Colonic mucosa (tissue), 4 donors: ENCODE results near the gene PSMB2. TPM values are rescaled to one million over a fixed set of nuclear protein-coding genes. Genes with fewer than 3 reads are reported as not detected.

ENCODE experiments used
- DNase-seq: peaks from one replicate; pipeline ENCODE4 v3.0.0-alpha.2; 2020
- H3K27ac ChIP-seq: fragments of 200-600 bp; one replicate; pipeline ENCODE4 v1.8.0; 2021
- H3K27me3 ChIP-seq: fragments of 200-600 bp; one replicate; pipeline ENCODE4 v1.8.0; 2021
- H3K36me3 ChIP-seq: fragments of 200-600 bp; one replicate; pipeline ENCODE4 v1.8.0; 2021
- H3K4me1 ChIP-seq: fragments of 200-600 bp; one replicate; pipeline ENCODE4 v1.8.0; 2021; ENCODE audit warnings: mild to moderate bottlenecking
- H3K4me3 ChIP-seq: fragments of 200-600 bp; one replicate; pipeline ENCODE4 v1.8.0; 2021
- H3K9ac ChIP-seq, 2 donors: one replicate each; pipeline ENCODE4 v1.7.0; 2013; ENCODE audit warnings: control low read depth in 2 of 2, low read depth in 2 of 2, low read length in 2 of 2
- H3K9me3 ChIP-seq: fragments of 200-600 bp; one replicate; pipeline ENCODE4 v1.8.0; 2021
- intact Hi-C: fragments of 100-400 bp; cut with DNase I; formaldehyde crosslinking; loops from one replicate; pipeline ENCODE4 v1.14.1; 2022
- total RNA-seq, 2 donors: library from RNA; stranded (reverse); fragmentation: NEBNext Ultra II Directional in 1 of 2; extraction: Animal tissue kit (Norgen Biotek cat#: 25700) in 1 of 2; gene quantifications; one replicate each; pipeline ENCODE4 v1.2.1, GENCODE V29; 2021
- TF ChIP-seq, protein P1 (sequence below): fragments of 200-600 bp; IDR thresholded peaks from one replicate; pipeline ENCODE4 v1.8.0; 2022; ENCODE audit warnings: antibody characterized with exemption, mild to moderate bottlenecking
- donor health status: healthy.
- donor health status: DM: no; HTN: no; CAD: no.
- donor health status: DM: no; HTN: no; CAD: no.

The PSMB2 gene
- total RNA-seq, 2 donors from 2014 or later, result 48.4 to 73.9 TPM

DNA sequence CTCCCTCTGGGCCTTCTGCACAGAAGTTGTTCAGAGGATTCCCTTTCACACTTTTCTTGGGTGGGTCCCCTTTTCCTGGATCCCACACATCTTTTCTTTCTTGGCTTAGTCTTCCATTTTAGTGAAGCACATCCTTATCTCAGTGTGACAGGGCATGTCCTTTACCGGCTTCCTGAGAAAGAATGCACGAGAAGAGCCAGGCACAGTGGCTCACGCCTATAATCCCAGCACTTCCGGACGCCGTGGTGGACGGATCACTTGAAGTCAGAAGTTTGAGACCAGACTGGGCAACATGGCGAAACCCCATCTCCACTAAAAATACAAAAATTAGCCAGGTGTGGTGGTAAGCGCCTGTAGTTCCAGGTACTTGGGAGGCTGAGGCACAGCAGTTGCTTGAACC is 22.1 kb upstream of the PSMB2 start:
- no peak for DNase-seq
- Histone ChIP-seq H3K36me3 (no peaks in the 10 kb centered on the region), H3K27ac (no peak overlapping the region), H3K4me3 (no peak overlapping the region), H3K27me3 (no peaks in the 10 kb centered on the region), H3K9ac (no peak overlapping the region), H3K9me3 (no peaks in the 10 kb centered on the region), H3K4me1 (no peaks in the 10 kb centered on the region)
- TF ChIP-seq, protein P1, sequence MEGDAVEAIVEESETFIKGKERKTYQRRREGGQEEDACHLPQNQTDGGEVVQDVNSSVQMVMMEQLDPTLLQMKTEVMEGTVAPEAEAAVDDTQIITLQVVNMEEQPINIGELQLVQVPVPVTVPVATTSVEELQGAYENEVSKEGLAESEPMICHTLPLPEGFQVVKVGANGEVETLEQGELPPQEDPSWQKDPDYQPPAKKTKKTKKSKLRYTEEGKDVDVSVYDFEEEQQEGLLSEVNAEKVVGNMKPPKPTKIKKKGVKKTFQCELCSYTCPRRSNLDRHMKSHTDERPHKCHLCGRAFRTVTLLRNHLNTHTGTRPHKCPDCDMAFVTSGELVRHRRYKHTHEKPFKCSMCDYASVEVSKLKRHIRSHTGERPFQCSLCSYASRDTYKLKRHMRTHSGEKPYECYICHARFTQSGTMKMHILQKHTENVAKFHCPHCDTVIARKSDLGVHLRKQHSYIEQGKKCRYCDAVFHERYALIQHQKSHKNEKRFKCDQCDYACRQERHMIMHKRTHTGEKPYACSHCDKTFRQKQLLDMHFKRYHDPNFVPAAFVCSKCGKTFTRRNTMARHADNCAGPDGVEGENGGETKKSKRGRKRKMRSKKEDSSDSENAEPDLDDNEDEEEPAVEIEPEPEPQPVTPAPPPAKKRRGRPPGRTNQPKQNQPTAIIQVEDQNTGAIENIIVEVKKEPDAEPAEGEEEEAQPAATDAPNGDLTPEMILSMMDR, result no peak
- intact Hi-C loops, result no loop called here

DNA sequence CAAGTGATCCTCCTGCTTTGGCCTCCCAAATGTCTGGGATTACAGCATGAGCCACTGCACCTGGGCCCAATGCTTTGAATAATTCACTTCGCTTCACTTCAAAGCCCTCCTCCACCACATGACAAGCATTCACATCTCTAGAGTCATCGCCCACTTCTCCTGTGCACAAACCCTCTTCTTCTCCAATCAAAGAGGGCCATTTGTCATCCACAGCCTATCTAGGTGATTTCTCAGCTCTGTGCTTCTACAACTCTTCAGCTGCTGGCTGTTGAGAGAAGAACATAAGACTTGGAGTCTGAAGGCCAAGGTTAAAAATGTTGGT is 20.1 kb upstream of the PSMB2 start:
- TF ChIP-seq, protein P1, result no peak
- H3K4me3 ChIP-seq, result no peak overlapping the region
- no peak for DNase-seq
- no peaks in the 10 kb centered on the region for H3K4me1 ChIP-seq
- H3K9ac ChIP-seq, result no peak overlapping the region
- intact Hi-C loops, result no loop called here
- H3K9me3 ChIP-seq, result no peaks in the 10 kb centered on the region
- H3K36me3 ChIP-seq, result no peaks in the 10 kb centered on the region
- H3K27me3 ChIP-seq, result no peaks in the 10 kb centered on the region
- H3K27ac ChIP-seq, result no peak overlapping the region

DNA sequence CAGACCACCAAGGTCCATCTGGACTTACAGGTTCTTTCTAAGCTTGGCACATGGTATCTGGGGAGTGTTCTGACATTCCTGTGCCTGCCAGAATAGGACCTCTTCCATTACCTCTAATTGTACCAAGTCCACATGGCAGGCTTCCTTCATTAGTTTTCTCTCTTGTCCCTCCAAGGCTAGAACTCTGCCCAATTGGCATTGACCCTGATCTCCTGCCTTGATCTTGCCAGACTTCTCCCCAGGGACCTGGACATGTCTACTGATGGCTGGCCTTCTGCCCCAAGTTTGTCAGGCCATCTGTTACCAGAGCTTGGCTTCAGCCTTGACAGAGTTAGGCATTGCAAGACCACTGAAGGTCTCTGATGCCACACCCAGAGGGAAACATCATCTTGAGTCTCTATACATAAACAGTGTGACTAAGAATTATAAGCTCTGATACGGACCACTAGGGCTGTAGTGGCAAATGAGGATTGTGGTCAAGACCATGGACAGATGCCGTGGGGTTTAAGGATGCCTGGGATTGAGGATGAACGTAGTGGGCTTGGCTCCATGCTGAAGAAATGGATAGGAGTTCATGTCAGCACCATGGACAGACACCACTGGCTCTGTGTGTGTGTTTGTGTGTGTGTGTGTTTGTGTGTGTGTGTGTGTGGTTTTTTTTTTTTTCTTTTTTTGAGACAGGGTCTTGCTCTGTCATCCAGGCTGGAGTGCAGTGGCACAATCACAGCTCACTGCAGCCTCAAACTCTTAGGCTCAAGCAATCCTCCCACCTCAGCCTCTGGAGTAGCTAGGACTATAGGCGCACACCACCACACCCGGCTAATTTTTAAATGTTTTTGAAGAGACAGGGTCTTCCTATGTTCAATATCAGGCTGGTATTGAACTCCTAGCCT is 19.5 kb upstream of the PSMB2 start:
- Histone ChIP-seq H3K4me1 (no peaks in the 10 kb centered on the region), H3K27me3 (no peaks in the 10 kb centered on the region), H3K4me3 (no peak overlapping the region), H3K9me3 (no peaks in the 10 kb centered on the region), H3K27ac (no peak overlapping the region), H3K36me3 (no peaks in the 10 kb centered on the region), H3K9ac (no peak overlapping the region)
- DNase-seq, result no peak
- TF ChIP-seq, protein P1, result no peak
- intact Hi-C loops, result no loop called here

DNA sequence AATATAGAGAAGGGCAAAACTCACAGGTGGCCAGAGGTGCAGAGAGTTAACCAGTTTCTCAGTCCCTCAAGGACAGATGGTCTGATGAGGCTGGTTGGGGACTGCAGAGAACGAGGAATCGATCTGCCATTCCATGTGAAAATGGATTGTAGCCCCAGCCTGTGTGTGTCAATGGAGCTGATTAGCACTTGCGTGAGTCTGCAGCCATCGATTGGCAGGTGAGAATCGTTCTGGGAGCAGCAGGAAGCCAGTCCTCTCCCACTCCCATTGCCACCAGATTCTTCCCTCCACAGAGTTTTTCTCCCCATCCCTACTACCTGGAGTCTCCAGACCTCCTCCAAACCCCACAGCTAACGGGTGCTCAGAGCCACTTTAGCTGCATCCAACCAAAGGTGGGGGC is 18.3 kb upstream of the PSMB2 start:
- Histone ChIP-seq H3K9me3 (no peaks in the 10 kb centered on the region), H3K9ac (no peak overlapping the region), H3K36me3 (no peaks in the 10 kb centered on the region), H3K27me3 (no peaks in the 10 kb centered on the region), H3K4me3 (no peak overlapping the region), H3K4me1 (no peaks in the 10 kb centered on the region), H3K27ac (no peak overlapping the region)
- intact Hi-C loops, result no loop called here
- DNase-seq, result no peak
- TF ChIP-seq, protein P1, result no peak

DNA sequence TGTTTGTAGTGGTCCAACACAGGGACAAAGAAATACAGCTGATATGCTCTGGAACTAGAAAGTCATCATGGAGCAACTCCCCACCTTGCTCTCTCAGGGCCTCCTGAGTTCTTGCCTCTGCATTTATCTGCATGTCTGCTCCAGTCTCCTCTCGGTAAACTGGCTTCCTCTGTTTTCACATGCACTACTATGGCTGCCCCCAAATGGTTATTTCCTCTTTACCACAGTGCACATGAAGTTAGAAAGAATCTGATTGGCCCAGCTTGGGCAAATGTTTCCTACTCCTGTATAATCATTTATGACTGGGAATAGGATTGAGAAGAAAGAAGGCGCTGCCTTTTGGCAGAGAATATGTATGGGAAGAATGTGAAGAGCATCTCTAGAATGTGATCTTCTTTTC is 16.5 kb upstream of the PSMB2 start:
- Histone ChIP-seq H3K27ac (no peak overlapping the region), H3K4me1 (no peaks in the 10 kb centered on the region), H3K9ac (no peak overlapping the region), H3K4me3 (no peak overlapping the region), H3K9me3 (no peaks in the 10 kb centered on the region), H3K27me3 (no peaks in the 10 kb centered on the region), H3K36me3 (no peaks in the 10 kb centered on the region)
- TF ChIP-seq, protein P1, result no peak
- intact Hi-C loops, result no loop called here
- no peak for DNase-seq
